ENCODE results near the gene KIF7. TPM values are rescaled to one million over a fixed set of nuclear protein-coding genes. Genes with fewer than 3 reads are reported as not detected.
A peak's percentile ranks its signal among the peaks of the same experiment; 100 is the strongest.

KIF7 gene
- total and polyA plus RNA-seq, 2 experiments from 2014 or later, result 4.6 to 20.1 TPM

- peaks cover 19% of the 10 kb centered on the region for H3K4me1 Mint-ChIP-seq
- H4K20me1 ChIP-seq (replicated peaks; ENCODE audit: insufficient read depth), result no peaks in the 10 kb centered on the region
- peaks cover 16% of the 10 kb centered on the region for H3K4me1 ChIP-seq (ENCODE audit: insufficient read depth)
- no peak overlapping the region for H3K27ac ChIP-seq (ENCODE audit: low read depth)
- TF ChIP-seq EZH2phosphoT487 (IDR thresholded peaks at IDR 0.05; ENCODE audit: unreplicated experiment) (no peak), POLR2AphosphoS5 (IDR thresholded peaks at IDR 0.05; ENCODE audit: low read depth) (0 out of 2 replicates have a peak, but pooled peaks have one; percentile 38), NANOG (IDR thresholded peaks at IDR 0.05; ENCODE audit: borderline replicate concordance) (no peak), ETS1 (IDR thresholded peaks at IDR 0.05) (no peak), JUNB (IDR thresholded peaks at IDR 0.05; ENCODE audit: unreplicated experiment) (no peak), EZH2 (IDR thresholded peaks at IDR 0.05; ENCODE audit: low read depth, unreplicated experiment) (peak; percentile 30)
- no peak overlapping the region for H3K27ac Mint-ChIP-seq
- peaks cover 15% of the 10 kb centered on the region for H3K27me3 Mint-ChIP-seq (ENCODE audit: insufficient read depth, low read depth, poor library complexity)
- DNase-seq (ENCODE audit: low spot score), result peak; percentile 76
- H3K79me2 ChIP-seq (replicated peaks; ENCODE audit: insufficient read depth), result no peaks in the 10 kb centered on the region
- H3K36me3 ChIP-seq (ENCODE audit: insufficient read depth), result no peaks in the 10 kb centered on the region
- peak overlapping the region; percentile 60 for H3K4me3 ChIP-seq
- H3K27me3 ChIP-seq (ENCODE audit: insufficient read depth), result peaks cover 20% of the 10 kb centered on the region
- H3K9me3 Mint-ChIP-seq, result no peaks in the 10 kb centered on the region; the same call in 2 of the 3 replicates
- no peaks in the 10 kb centered on the region for H3K36me3 Mint-ChIP-seq (ENCODE audit: low read depth)
- no peaks in the 10 kb centered on the region for H3F3A ChIP-seq (replicated peaks; ENCODE audit: low read depth)
- H3K9me2 ChIP-seq (ENCODE audit: insufficient read depth), result no peaks in the 10 kb centered on the region
- peak; percentile 85 for ATAC-seq
- H3K4me2 ChIP-seq, result peak overlapping the region; percentile 90
- peak overlapping the region; percentile 99 for H2AFZ ChIP-seq
- peak overlapping the region; percentile 67 for H3K4me3 Mint-ChIP-seq
These were observed 10.3 kb upstream of the KIF7 start for GRCh38 chr15:89665449-89666181.

GRCh38 chr15:89664441-89665350, 9.4 kb upstream of the KIF7 start:
- H3K4me3 Mint-ChIP-seq, result peak overlapping the region; percentile 67
- H3K27me3 Mint-ChIP-seq (ENCODE audit: insufficient read depth, low read depth, poor library complexity), result peaks cover 15% of the 10 kb centered on the region
- Histone ChIP-seq H3K4me1 (ENCODE audit: insufficient read depth) (peaks cover 16% of the 10 kb centered on the region), H3K27ac (ENCODE audit: low read depth) (no peak overlapping the region), H3K36me3 (ENCODE audit: insufficient read depth) (no peaks in the 10 kb centered on the region), H3K79me2 (replicated peaks; ENCODE audit: insufficient read depth) (no peaks in the 10 kb centered on the region), H3K4me3 (peak overlapping the region; percentile 60), H3F3A (replicated peaks; ENCODE audit: low read depth) (no peaks in the 10 kb centered on the region), H4K20me1 (replicated peaks; ENCODE audit: insufficient read depth) (no peaks in the 10 kb centered on the region), H3K27me3 (ENCODE audit: insufficient read depth) (peaks cover 20% of the 10 kb centered on the region), H3K4me2 (peak overlapping the region; percentile 90), H3K9me2 (ENCODE audit: insufficient read depth) (no peaks in the 10 kb centered on the region), H2AFZ (peak overlapping the region; percentile 87)
- DNase-seq (ENCODE audit: low spot score), result no peak
- H3K27ac Mint-ChIP-seq, result no peak overlapping the region
- no peak for ATAC-seq
- no peaks in the 10 kb centered on the region; the same call in 2 of the 3 replicates for H3K9me3 Mint-ChIP-seq
- H3K36me3 Mint-ChIP-seq (ENCODE audit: low read depth), result no peaks in the 10 kb centered on the region
- H3K4me1 Mint-ChIP-seq, result peaks cover 19% of the 10 kb centered on the region
- no peak for TF ChIP-seq REST (IDR thresholded peaks at IDR 0.05; ENCODE audit: unreplicated experiment)
- no peak for TF ChIP-seq ZNF462 (CRISPR knock-in tag; IDR thresholded peaks at IDR 0.05)

Data from GM23338 (cell line).